ENCODE data around the gene CASS4. TPM values are rescaled to one million over a fixed set of nuclear protein-coding genes. Genes with fewer than 3 reads are reported as not detected.
A peak's percentile ranks its signal among the peaks of the same experiment; 100 is the strongest.

Gene CASS4
- total and polyA plus RNA-seq, 9 of the 15 experiments (the other 6 are each of a cell fraction or from before 2014, with no cell fraction given), result 8.1 to 53.8 (median 26.7) TPM

GRCh38 chr20:56426926-56427325 lies 14.9 kb downstream of the CASS4 start:
- Histone ChIP-seq H3K79me2 (ENCODE audit: control insufficient read depth, insufficient read depth, low read length) (peaks cover 99% of the 10 kb centered on the region), H3K9me3 (replicated peaks; ENCODE audit: control insufficient read depth, insufficient read depth, low read depth, low read length) (no peaks in the 10 kb centered on the region), H2AFZ (ENCODE audit: low read depth, low read length) (no peak overlapping the region), H3K9me1 (ENCODE audit: control insufficient read depth, insufficient read depth, low read length) (no peaks in the 10 kb centered on the region), H3K4me2 (ENCODE audit: insufficient read depth, low read length) (no peak overlapping the region), H3K4me3 (no peak overlapping the region), H4K20me1 (replicated peaks; ENCODE audit: control insufficient read depth, insufficient read depth, low read length) (peaks cover 31% of the 10 kb centered on the region), H3K27me3 (ENCODE audit: control insufficient read depth in 2 of 2, insufficient read depth in 2 of 2, low read length in 2 of 2) (no peaks in the 10 kb centered on the region), H3K9ac (ENCODE audit: insufficient read depth in 1 of 2, low read depth in 2 of 2, low read length in 2 of 2) (no peak overlapping the region), H3K4me1 (replicated peaks in 1 of 2; ENCODE audit: control insufficient read depth in 2 of 2, insufficient read depth in 2 of 2, low read length in 2 of 2) (peaks cover 30 to 66% of the 10 kb centered on the region in 2 experiments), H3K36me3 (ENCODE audit: control insufficient read depth, insufficient read depth, low read length) (peaks cover 83% of the 10 kb centered on the region), H3K27ac (ENCODE audit: extremely low read depth, low read depth, low read length) (peak overlapping the region; percentile 14; the same call in 1 of the 3 replicates)
- ChIA-PET CTCF (ENCODE audit: low intra/inter-chr PET ratio) (no interaction called here), POLR2A (interaction anchor here (1.3 to 2.2 kb wide), 5 partner anchors 9 to 35 kb away, joined by 4 to 9 read pairs (median 6); partner anchors contain the start of genes AURKA and CSTF1)
- no TSS peak for BruUV-seq (replicated peaks)
- in situ Hi-C loops (cut with MboI) (no loop called here), intact Hi-C loops (cut with micrococcal nuclease) (no loop called here)
- TF ChIP-seq RBM25 (IDR thresholded peaks at IDR 0.05; ENCODE audit: low read depth, low read length, severe bottlenecking) (peak; percentile 63), EZH2 (IDR thresholded peaks at IDR 0.05; ENCODE audit: borderline replicate concordance, low read depth, low read length) (no peak), ZNF384 (IDR thresholded peaks at IDR 0.05; ENCODE audit: low read depth, low read length) (0 out of 2 replicates have a peak, but pooled peaks have one; percentile 24), ZNF121 (CRISPR knock-in tag; conservative IDR thresholded peaks at IDR 0.05) (peak; percentile 85), KLF13 (tag; IDR thresholded peaks at IDR 0.05; ENCODE audit: borderline replicate concordance, low read depth) (no peak), RAD21 (CRISPR knock-in tag; conservative IDR thresholded peaks at IDR 0.05 in 1 of 2, IDR thresholded peaks at IDR 0.05 in 1 of 2) (no peak)
- FAIRE-seq (no peak), ATAC-seq (no peak), DNase-seq (ENCODE audit: extremely low read depth in 1 of 4, low spot score in 3 of 4) (no peak)
